AG09319 (cell line): ENCODE results near the gene SEPTIN1.
"Not testable (repeated sequence)": the region's sequence is repeated elsewhere in the genome, so short reads cannot be mapped to it uniquely, and the experiment has no call there.

Experiments used
- DNase-seq: peaks from one replicate; pipeline ENCODE4 v3.0.0-alpha.2; 2010; ENCODE audit warnings: low read depth; ENCODE audit errors: extremely low read depth
- CTCF ChIP-seq: IDR thresholded peaks from 2 replicates; pipeline ENCODE4 v1.5.1; 2011; ENCODE audit warnings: low read depth, mild to moderate bottlenecking, inconsistent platforms, low read length, moderate library complexity

SEPTIN1 gene

GRCh38 chr16:30398661-30399434 is 16.5 kb upstream of the SEPTIN1 start:
- no peak for TF ChIP-seq CTCF
- DNase-seq, result no peak

- TF ChIP-seq CTCF, result no peak
- DNase-seq, result no peak
These were observed 15.7 kb upstream of the SEPTIN1 start for GRCh38 chr16:30397776-30398660.

GRCh38 chr16:30397056-30397455 is 14.7 kb upstream of the SEPTIN1 start:
- DNase-seq, result no peak
- TF ChIP-seq CTCF, result no peak

GRCh38 chr16:30396627-30397026 is 14.3 kb upstream of the SEPTIN1 start:
- DNase-seq, result not testable (repeated sequence)

- no peak for DNase-seq
- no peak for TF ChIP-seq CTCF
These were observed 13.7 kb upstream of the SEPTIN1 start for GRCh38 chr16:30395992-30396585.

- peak; percentile 16 for TF ChIP-seq CTCF
- DNase-seq, result no peak
These were observed 13.0 kb upstream of the SEPTIN1 start, which contains the start of gene ZNF48 for GRCh38 chr16:30395155-30395991. Gene ZNF48 (plus strand): TSS chr16:30395420. CDS start chr16:30395795, 375 bp downstream.

GRCh38 chr16:30394592-30395154 is 12.3 kb upstream of the SEPTIN1 start:
- DNase-seq, result no peak
- TF ChIP-seq CTCF, result no peak
